Hepatocyte (in vitro differentiated cells): ENCODE measurements around the gene LEP. TPM values are rescaled to one million over a fixed set of nuclear protein-coding genes. Genes with fewer than 3 reads are reported as not detected.
A peak's percentile ranks its signal among the peaks of the same experiment; 100 is the strongest.

ENCODE experiments used
- DNase-seq: peaks from one replicate; pipeline ENCODE4 v3.0.0-alpha.2; 2016; ENCODE audit warnings: low spot score
- H2AFZ ChIP-seq: fragments of 200-600 bp; sonication (generic); 2 replicates; pipeline ENCODE4 v1.6.0; 2016; ENCODE audit warnings: antibody characterized with exemption, mild to moderate bottlenecking
- H3K27ac ChIP-seq: fragments of 200-600 bp; sonication (generic); 2 replicates; pipeline ENCODE4 v1.5.1; 2016; ENCODE audit warnings: mild to moderate bottlenecking
- H3K27me3 ChIP-seq: fragments of 200-600 bp; sonication (generic); 2 replicates; pipeline ENCODE4 v1.6.1; 2016
- H3K36me3 ChIP-seq: fragments of 200-600 bp; sonication (generic); replicated peaks from 2 replicates; pipeline ENCODE4 v1.5.1; 2016; ENCODE audit warnings: low read depth; ENCODE audit not compliant: insufficient read depth
- H3K4me1 ChIP-seq: fragments of 200-600 bp; sonication (generic); 2 replicates; pipeline ENCODE4 v1.5.1; 2016; ENCODE audit warnings: mild to moderate bottlenecking, moderate library complexity; ENCODE audit not compliant: insufficient read depth
- H3K4me2 ChIP-seq: fragments of 200-600 bp; sonication (generic); 2 replicates; pipeline ENCODE4 v1.6.0; 2016
- H3K4me3 ChIP-seq: fragments of 200-600 bp; sonication (generic); 2 replicates; pipeline ENCODE4 v1.5.1; 2016; ENCODE audit warnings: mild to moderate bottlenecking
- H3K79me2 ChIP-seq: fragments of 200-600 bp; sonication (generic); 2 replicates; pipeline ENCODE4 v1.6.0; 2017; ENCODE audit warnings: mild to moderate bottlenecking
- H3K9me2 ChIP-seq: fragments of 200-600 bp; sonication (generic); replicated peaks from 2 replicates; pipeline ENCODE4 v1.6.0; 2017; ENCODE audit warnings: mild to moderate bottlenecking; ENCODE audit not compliant: insufficient read depth
- H3K9me3 ChIP-seq: fragments of 200-600 bp; sonication (generic); 2 replicates; pipeline ENCODE4 v1.5.1; 2016; ENCODE audit warnings: low read depth, mild to moderate bottlenecking
- H4K20me1 ChIP-seq: fragments of 200-600 bp; sonication (generic); 2 replicates; pipeline ENCODE4 v1.6.0; 2016; ENCODE audit warnings: mild to moderate bottlenecking; ENCODE audit not compliant: insufficient read depth, poor library complexity, severe bottlenecking
- EZH2 ChIP-seq: fragments of 200-600 bp; sonication (generic); IDR thresholded peaks from 2 replicates; pipeline ENCODE4 v1.6.1; 2016; ENCODE audit warnings: antibody characterized with exemption, mild to moderate bottlenecking, borderline replicate concordance
- EZH2phosphoT487 ChIP-seq: fragments of 200-600 bp; sonication (generic); IDR thresholded peaks from one replicate; pipeline ENCODE4 v1.6.1; 2018; ENCODE audit warnings: antibody characterized with exemption, mild to moderate bottlenecking, low read depth, moderate library complexity; ENCODE audit not compliant: unreplicated experiment, severe bottlenecking
- WGBS: methylation state at CpG from one replicate; pipeline ENCODE4 v1.1.6; 2016; ENCODE audit warnings: low lambda C conversion rate; ENCODE audit errors: missing lambda C conversion rate; 5-methylcytosine and 5-hydroxymethylcytosine counted together
- polyA plus RNA-seq: library from polyadenylated mRNA; unstranded; fragments of >200 nt; fragmentation: Nextera tagmentation; extraction: Ambion mirVana; gene quantifications from 2 replicates; pipeline ENCODE4 v1.2.1, GENCODE V29; 2016
- total RNA-seq: library from RNA; depleted of rRNA; stranded (reverse); fragments of >200 nt; gene quantifications from 2 replicates; pipeline ENCODE4 v1.2.3, GENCODE V29; 2014
- TF ChIP-seq, protein P1 (sequence below): fragments of 200-600 bp; sonication (generic); IDR thresholded peaks from 2 replicates; pipeline ENCODE4 v1.5.1; 2016; ENCODE audit warnings: antibody characterized with exemption, mild to moderate bottlenecking; ENCODE audit not compliant: poor library complexity

LEP gene
- total and polyA plus RNA-seq, 2 experiments from 2014 or later, result not detected

DNA sequence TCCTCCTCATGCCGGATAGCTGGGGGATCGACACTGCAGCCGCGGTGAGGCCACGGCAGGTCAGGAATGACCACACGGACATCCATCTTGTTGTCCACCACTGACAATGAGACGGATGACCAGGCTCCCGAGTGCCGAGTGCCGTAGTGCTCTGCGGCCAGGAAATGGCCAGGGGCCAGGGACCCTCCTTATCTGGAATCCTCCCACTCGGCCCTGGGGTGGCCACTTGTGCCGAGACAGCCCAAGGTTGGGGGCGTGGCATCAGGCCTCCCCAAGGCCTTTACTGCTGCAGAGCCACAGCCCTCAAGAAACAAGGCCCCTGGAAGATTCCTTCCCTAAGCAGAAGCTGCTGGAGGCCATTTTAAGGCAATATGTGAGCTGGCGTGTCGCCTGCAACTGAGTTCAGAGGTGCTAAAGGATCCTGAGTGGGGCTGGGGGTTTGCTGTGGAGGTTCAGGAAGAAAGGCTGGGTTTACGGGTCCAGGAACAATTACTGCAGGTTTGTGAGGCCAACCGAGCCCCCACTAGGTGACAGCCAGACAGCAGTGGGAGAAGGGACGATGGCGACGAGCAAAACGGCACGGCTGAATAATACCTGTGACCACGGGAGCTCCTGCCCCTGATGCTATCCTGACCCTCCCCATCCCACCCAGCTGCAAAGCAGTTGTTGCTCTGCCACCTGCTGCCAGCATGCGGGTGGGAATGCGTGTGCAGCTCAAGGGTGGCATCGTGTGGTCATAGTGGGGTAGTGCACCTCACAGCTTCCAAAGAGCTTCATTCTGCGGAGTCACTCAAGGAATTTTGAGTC lies 31.6 kb upstream of the LEP start:
- Histone ChIP-seq H3K9me3 (no peaks in the 10 kb centered on the region), H2AFZ (no peak overlapping the region), H3K79me2 (no peaks in the 10 kb centered on the region), H3K4me1 (no peaks in the 10 kb centered on the region), H3K4me3 (no peak overlapping the region), H3K9me2 (no peaks in the 10 kb centered on the region), H3K4me2 (no peak overlapping the region), H3K27me3 (peaks cover 2% of the 10 kb centered on the region), H4K20me1 (no peaks in the 10 kb centered on the region), H3K27ac (no peak overlapping the region), H3K36me3 (no peaks in the 10 kb centered on the region)
- DNase-seq, result peak; percentile 89
- 50% methylated on average over 28 of the region's 28 CpGs for WGBS
- TF ChIP-seq EZH2, result no peak
- TF ChIP-seq, protein P1, sequence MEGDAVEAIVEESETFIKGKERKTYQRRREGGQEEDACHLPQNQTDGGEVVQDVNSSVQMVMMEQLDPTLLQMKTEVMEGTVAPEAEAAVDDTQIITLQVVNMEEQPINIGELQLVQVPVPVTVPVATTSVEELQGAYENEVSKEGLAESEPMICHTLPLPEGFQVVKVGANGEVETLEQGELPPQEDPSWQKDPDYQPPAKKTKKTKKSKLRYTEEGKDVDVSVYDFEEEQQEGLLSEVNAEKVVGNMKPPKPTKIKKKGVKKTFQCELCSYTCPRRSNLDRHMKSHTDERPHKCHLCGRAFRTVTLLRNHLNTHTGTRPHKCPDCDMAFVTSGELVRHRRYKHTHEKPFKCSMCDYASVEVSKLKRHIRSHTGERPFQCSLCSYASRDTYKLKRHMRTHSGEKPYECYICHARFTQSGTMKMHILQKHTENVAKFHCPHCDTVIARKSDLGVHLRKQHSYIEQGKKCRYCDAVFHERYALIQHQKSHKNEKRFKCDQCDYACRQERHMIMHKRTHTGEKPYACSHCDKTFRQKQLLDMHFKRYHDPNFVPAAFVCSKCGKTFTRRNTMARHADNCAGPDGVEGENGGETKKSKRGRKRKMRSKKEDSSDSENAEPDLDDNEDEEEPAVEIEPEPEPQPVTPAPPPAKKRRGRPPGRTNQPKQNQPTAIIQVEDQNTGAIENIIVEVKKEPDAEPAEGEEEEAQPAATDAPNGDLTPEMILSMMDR, result peak; percentile 98

DNA sequence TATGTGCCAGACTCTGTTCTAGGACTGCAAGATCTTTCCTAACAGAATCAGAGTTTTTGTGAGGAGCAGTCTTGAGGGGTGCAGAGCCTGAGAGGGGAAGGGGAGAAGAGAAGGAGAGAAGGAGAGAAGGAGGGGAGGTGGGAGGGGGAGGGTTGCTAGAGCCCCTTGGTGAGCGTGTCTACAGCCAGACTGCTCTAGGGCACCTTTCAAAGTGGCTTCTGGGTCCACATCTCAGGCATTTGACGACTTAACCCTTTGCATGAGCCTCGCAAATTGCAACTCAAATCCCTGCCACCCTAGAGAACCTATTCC lies 31.1 kb upstream of the LEP start:
- H3K79me2 ChIP-seq, result no peaks in the 10 kb centered on the region
- H3K4me2 ChIP-seq, result no peak overlapping the region
- H3K27ac ChIP-seq, result no peak overlapping the region
- H3K4me3 ChIP-seq, result no peak overlapping the region
- H3K9me3 ChIP-seq, result no peaks in the 10 kb centered on the region
- TF ChIP-seq, protein P1, result no peak
- TF ChIP-seq EZH2phosphoT487 (no peak), EZH2 (no peak)
- 22% methylated on average over 2 of the region's 3 CpGs for WGBS
- no peaks in the 10 kb centered on the region for H3K4me1 ChIP-seq
- H4K20me1 ChIP-seq, result no peaks in the 10 kb centered on the region
- H3K36me3 ChIP-seq, result no peaks in the 10 kb centered on the region
- H3K27me3 ChIP-seq, result no peaks in the 10 kb centered on the region
- no peak for DNase-seq
- H2AFZ ChIP-seq, result no peak overlapping the region
- H3K9me2 ChIP-seq, result no peaks in the 10 kb centered on the region

DNA sequence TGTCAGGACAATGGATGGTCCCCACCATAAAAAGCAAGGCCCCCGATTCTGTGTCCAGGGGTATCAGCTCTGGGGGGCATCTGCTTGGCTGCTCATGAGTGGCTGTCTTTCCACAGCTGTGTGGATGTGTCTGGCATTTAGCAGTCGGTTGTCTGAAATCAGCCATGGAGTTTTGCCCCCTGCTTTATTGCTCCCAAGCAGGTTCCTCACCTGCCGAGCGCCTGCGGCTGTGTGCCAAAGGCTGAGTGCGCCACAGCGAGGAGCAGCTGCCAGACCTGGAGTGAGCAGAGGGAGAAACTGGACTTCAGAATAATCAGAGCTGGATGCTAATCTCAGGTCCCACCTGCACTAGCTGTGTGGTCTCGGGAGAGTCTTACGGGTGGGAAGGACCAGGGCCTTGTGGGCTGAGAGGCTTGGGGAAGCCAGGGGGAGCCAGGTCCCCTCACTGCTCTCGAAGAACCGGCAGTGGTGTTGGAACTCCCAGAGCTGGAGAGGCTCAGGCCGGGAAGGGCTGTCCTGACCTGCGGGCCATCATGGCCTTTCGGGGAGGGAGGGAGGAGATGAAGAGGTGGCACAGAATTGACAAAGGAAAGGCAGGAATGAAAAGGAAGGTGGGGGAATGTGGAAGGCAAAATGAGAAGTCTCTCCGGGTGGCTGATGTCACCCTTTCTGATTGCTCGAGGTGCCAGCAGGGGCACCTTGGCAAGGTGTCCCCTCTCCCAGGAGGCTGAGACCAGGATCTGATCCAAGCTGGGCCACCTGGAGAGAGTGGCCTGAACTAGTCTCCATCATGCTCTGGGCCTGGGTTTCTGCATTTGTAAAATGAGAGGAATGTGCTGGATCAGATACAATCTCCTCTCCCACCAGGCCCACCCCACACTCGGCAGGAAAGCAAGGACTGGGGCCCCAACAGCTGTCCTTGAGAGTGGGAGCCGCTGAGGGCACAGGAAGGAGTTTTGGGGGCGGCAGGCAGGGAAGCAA lies 30.2 kb upstream of the LEP start:
- TF ChIP-seq EZH2phosphoT487, result no peak
- no peak for TF ChIP-seq EZH2
- TF ChIP-seq, protein P1, result no peak
- Histone ChIP-seq H3K79me2 (no peaks in the 10 kb centered on the region), H3K4me2 (no peak overlapping the region), H3K27me3 (no peaks in the 10 kb centered on the region), H3K9me2 (no peaks in the 10 kb centered on the region), H4K20me1 (no peaks in the 10 kb centered on the region), H3K36me3 (no peaks in the 10 kb centered on the region), H2AFZ (no peak overlapping the region), H3K27ac (no peak overlapping the region), H3K9me3 (no peaks in the 10 kb centered on the region), H3K4me1 (no peaks in the 10 kb centered on the region), H3K4me3 (no peak overlapping the region)
- DNase-seq, result no peak
- WGBS, result 82% methylated on average over 19 of the region's 19 CpGs
